GM12878 (cell line): ENCODE results near the gene ZNF444. TPM values are rescaled to one million over a fixed set of nuclear protein-coding genes. Genes with fewer than 3 reads are reported as not detected.

ENCODE experiments used
- ATF7 ChIP-seq: fragments of 450-650 bp; IDR thresholded peaks from 2 replicates; pipeline ENCODE4 v1.6.1; 2016; ENCODE audit warnings: low read depth, mild to moderate bottlenecking
- BHLHE40 ChIP-seq, 2 experiments: fragments of 450-650 bp in 1 of 2; IDR thresholded peaks; 2 replicates each; pipeline ENCODE4 v1.6.1; 2011 to 2017; ENCODE audit warnings: low read depth in 2 of 2, borderline replicate concordance in 1 of 2, improper control_type of control experiment in 1 of 2, low read length in 1 of 2, mild to moderate bottlenecking in 1 of 2
- CREB1 ChIP-seq: IDR thresholded peaks from 2 replicates; pipeline ENCODE4 v1.6.1; 2012; ENCODE audit warnings: low read depth, mild to moderate bottlenecking, inconsistent platforms
- FOXM1 ChIP-seq: IDR thresholded peaks from 2 replicates; pipeline ENCODE4 v1.6.1; 2012; ENCODE audit warnings: low read depth, mild to moderate bottlenecking, inconsistent platforms, low read length, moderate library complexity
- KLF5 ChIP-seq: fragments of 450-650 bp; IDR thresholded peaks from 2 replicates; pipeline ENCODE4 v1.6.1; 2014; ENCODE audit warnings: mild to moderate bottlenecking; ENCODE audit not compliant: partially characterized antibody
- MYC ChIP-seq: IDR thresholded peaks from 2 replicates; pipeline ENCODE4 v1.6.1; 2011; ENCODE audit warnings: mild to moderate bottlenecking, low read length, moderate library complexity, inconsistent platforms; ENCODE audit not compliant: insufficient read depth, insufficient replicate concordance, insufficient read length, severe bottlenecking
- NFYB ChIP-seq: IDR thresholded peaks from 2 replicates; pipeline ENCODE4 v1.6.1; 2011; ENCODE audit warnings: low read depth, mild to moderate bottlenecking, low read length, improper control_type of control experiment, moderate library complexity; ENCODE audit not compliant: insufficient read depth
- NR2C1 ChIP-seq: fragments of 450-650 bp; IDR thresholded peaks from 2 replicates; pipeline ENCODE4 v1.6.1; 2017; ENCODE audit warnings: antibody characterized with exemption, mild to moderate bottlenecking, moderate library complexity
- PML ChIP-seq: IDR thresholded peaks from 2 replicates; pipeline ENCODE4 v1.6.1; 2012; ENCODE audit warnings: low read length, inconsistent platforms
- POLR2A ChIP-seq: IDR thresholded peaks from 2 replicates; pipeline ENCODE4 v1.6.1; 2011; ENCODE audit warnings: low read depth, mild to moderate bottlenecking, low read length
- RELA ChIP-seq: fragments of 450-650 bp; IDR thresholded peaks from 2 replicates; pipeline ENCODE4 v1.8.0; 2014; ENCODE audit warnings: borderline replicate concordance; ENCODE audit not compliant: partially characterized antibody
- SP1 ChIP-seq: IDR thresholded peaks from one replicate; pipeline ENCODE4 v1.6.1; 2011; ENCODE audit warnings: low read depth, low read length
- SREBF1 ChIP-seq: IDR thresholded peaks from 2 replicates; pipeline ENCODE4 v1.6.1; 2012; ENCODE audit warnings: mild to moderate bottlenecking, low read length
- TBL1XR1 ChIP-seq: IDR thresholded peaks from 2 replicates; pipeline ENCODE4 v1.6.1; 2012; ENCODE audit warnings: low read depth, low read length, improper control_type of control experiment
- TCF12 ChIP-seq: IDR thresholded peaks from 2 replicates; pipeline ENCODE4 v1.6.1; 2011; ENCODE audit warnings: low read depth, mild to moderate bottlenecking, low read length
- ZNF24 ChIP-seq: fragments of 450-650 bp; IDR thresholded peaks from 2 replicates; pipeline ENCODE4 v1.6.1; 2017; ENCODE audit warnings: antibody characterized with exemption, mild to moderate bottlenecking
- ZZZ3 ChIP-seq: IDR thresholded peaks from 2 replicates; pipeline ENCODE4 v1.6.1; 2011; ENCODE audit warnings: low read depth; ENCODE audit not compliant: control insufficient read depth, insufficient read length
- polyA plus RNA-seq, 11 experiments: library from polyadenylated mRNA; depleted of rRNA in 4 of 11; unstranded in 6 of 11; stranded (reverse) in 5 of 11; fragments of >200 nt; fragmentation: Nextera tagmentation in 4 of 11; fragmentation: Illumina TruSeq in 1 of 11; extraction: Ambion mirVana in 4 of 11; extraction: Trizol in 1 of 11; gene quantifications; 1 replicate in 1 of 11; 2 replicates in 10 of 11; pipeline versions ENCODE4 v1.2.1 to v1.2.3, GENCODE V29; 2011 to 2016; ENCODE audit warnings: inconsistent platforms in 2 of 11, missing spikeins in 2 of 11, low read depth in 1 of 11
- total RNA-seq, 4 experiments: library from RNA; depleted of rRNA in 3 of 4; stranded (reverse); fragments of >200 nt in 3 of 4; fragmentation: Illumina TruSeq in 1 of 4; extraction: Trizol in 1 of 4; gene quantifications; 2 replicates each; pipeline versions ENCODE4 v1.2.1 to v1.2.3, GENCODE V29; 2013 to 2021
- TF ChIP-seq, protein P1 (sequence below): fragments of 450-650 bp; IDR thresholded peaks from 2 replicates; pipeline ENCODE4 v1.6.1; 2018; ENCODE audit warnings: borderline replicate concordance, mild to moderate bottlenecking; ENCODE audit not compliant: partially characterized antibody
- TF ChIP-seq, protein P2 (sequence below): IDR thresholded peaks from 2 replicates; pipeline ENCODE4 v1.6.1; 2012; ENCODE audit warnings: low read depth, low read length, improper control_type of control experiment
- TF ChIP-seq, protein P3 (sequence below): IDR thresholded peaks from 2 replicates; pipeline ENCODE4 v1.6.1; 2011; ENCODE audit warnings: low read depth, mild to moderate bottlenecking, low read length, moderate library complexity, borderline replicate concordance; ENCODE audit errors: extremely low read depth
- TF ChIP-seq, protein P4 (sequence below): fragments of 450-650 bp; IDR thresholded peaks from 2 replicates; pipeline ENCODE4 v1.6.1; 2017; ENCODE audit warnings: mild to moderate bottlenecking, moderate library complexity
- TF ChIP-seq, protein P5 (sequence below): fragments of 450-650 bp; IDR thresholded peaks from 2 replicates; pipeline ENCODE4 v1.6.1; 2014; ENCODE audit warnings: mild to moderate bottlenecking

Gene ZNF444
- total and polyA plus RNA-seq, 10 of the 15 experiments (the other 5 are each of a cell fraction or from before 2014, with no cell fraction given) = 0.45 to 28.2 (median 11.6) TPM

DNA sequence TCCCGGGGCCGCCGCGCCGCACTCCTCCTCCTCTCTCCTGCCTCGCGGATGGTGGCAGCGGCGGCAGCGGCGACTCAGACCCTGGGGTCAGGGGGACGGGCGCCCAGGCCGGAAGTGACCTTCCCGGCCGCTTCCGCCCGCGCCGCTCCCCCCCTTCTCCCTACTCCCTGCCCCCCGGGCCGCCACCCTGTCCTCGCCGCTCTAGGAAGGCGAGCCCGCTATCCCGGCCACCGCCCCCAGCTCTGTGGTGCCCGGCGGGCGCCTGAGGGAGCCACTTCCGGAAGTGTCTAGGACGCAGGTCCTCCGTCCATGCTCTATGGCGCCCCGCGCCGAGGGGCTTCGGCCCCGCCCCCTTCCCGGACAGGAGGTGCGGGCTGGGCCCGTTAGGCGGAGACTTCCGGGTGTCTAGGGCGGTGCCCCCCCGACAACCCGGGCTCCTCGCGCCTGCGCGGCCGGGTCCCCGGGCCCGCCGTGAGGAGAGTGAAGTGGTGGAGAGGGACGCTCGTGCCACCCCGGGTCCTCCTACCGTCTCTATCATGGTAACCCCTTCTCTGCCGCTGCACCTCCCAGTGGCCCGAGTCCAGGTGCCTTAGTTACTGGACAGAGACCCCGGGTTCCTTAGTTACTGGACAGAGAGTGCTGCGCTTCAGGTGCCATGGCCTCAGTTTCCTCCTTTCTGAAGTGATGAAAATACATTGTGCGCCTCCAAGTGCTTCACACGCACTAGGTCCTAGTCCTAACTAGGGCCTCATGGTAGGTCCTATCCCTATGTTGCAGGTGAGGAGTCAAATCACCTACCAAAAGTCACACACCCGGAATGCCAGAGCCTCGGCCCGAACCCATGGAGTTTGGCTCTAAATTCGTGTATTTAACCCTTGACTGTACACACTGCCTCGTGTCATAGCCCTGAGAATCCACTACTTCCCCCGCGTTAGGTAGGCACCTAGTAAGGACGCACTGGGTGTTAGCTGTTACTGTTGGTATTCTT lies 19.6 kb upstream of the ZNF444 start, which contains the start of gene ZNF787 (continued):
- TF ChIP-seq, protein P1, sequence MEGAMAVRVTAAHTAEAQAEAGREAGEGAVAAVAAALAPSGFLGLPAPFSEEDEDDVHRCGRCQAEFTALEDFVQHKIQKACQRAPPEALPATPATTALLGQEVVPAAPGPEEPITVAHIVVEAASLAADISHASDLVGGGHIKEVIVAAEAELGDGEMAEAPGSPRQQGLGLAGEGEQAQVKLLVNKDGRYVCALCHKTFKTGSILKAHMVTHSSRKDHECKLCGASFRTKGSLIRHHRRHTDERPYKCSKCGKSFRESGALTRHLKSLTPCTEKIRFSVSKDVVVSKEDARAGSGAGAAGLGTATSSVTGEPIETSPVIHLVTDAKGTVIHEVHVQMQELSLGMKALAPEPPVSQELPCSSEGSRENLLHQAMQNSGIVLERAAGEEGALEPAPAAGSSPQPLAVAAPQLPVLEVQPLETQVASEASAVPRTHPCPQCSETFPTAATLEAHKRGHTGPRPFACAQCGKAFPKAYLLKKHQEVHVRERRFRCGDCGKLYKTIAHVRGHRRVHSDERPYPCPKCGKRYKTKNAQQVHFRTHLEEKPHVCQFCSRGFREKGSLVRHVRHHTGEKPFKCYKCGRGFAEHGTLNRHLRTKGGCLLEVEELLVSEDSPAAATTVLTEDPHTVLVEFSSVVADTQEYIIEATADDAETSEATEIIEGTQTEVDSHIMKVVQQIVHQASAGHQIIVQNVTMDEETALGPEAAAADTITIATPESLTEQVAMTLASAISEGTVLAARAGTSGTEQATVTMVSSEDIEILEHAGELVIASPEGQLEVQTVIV = peak; percentile 83
- TF ChIP-seq RELA (peak; percentile 45), TBL1XR1 (no peak), ZZZ3 (no peak), FOXM1 (no peak), NR2C1 (peak; percentile 93), SP1 (no peak), NFYB (no peak), CREB1 (peak; percentile 54; the same call in 1 of the 2 replicates), KLF5 (peak; percentile 28), TCF12 (no peak), SREBF1 (no peak), PML (no peak), BHLHE40 (IDR thresholded peaks at IDR 0.05; ENCODE audit: borderline replicate concordance in 1 of 2, low read depth in 2 of 2, low read length in 1 of 2) (peak; percentile 31 to 64; a peak in 2 of 4 replicates), ZNF24 (no peak), POLR2A (peak; percentile 75), ATF7 (0 out of 2 replicates have a peak, but pooled peaks have one; percentile 8), MYC (peak; percentile 11)
- TF ChIP-seq, protein P2, sequence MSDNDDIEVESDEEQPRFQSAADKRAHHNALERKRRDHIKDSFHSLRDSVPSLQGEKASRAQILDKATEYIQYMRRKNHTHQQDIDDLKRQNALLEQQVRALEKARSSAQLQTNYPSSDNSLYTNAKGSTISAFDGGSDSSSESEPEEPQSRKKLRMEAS = no peak
- TF ChIP-seq, protein P3, sequence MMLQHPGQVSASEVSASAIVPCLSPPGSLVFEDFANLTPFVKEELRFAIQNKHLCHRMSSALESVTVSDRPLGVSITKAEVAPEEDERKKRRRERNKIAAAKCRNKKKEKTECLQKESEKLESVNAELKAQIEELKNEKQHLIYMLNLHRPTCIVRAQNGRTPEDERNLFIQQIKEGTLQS = no peak
- TF ChIP-seq, protein P4, sequence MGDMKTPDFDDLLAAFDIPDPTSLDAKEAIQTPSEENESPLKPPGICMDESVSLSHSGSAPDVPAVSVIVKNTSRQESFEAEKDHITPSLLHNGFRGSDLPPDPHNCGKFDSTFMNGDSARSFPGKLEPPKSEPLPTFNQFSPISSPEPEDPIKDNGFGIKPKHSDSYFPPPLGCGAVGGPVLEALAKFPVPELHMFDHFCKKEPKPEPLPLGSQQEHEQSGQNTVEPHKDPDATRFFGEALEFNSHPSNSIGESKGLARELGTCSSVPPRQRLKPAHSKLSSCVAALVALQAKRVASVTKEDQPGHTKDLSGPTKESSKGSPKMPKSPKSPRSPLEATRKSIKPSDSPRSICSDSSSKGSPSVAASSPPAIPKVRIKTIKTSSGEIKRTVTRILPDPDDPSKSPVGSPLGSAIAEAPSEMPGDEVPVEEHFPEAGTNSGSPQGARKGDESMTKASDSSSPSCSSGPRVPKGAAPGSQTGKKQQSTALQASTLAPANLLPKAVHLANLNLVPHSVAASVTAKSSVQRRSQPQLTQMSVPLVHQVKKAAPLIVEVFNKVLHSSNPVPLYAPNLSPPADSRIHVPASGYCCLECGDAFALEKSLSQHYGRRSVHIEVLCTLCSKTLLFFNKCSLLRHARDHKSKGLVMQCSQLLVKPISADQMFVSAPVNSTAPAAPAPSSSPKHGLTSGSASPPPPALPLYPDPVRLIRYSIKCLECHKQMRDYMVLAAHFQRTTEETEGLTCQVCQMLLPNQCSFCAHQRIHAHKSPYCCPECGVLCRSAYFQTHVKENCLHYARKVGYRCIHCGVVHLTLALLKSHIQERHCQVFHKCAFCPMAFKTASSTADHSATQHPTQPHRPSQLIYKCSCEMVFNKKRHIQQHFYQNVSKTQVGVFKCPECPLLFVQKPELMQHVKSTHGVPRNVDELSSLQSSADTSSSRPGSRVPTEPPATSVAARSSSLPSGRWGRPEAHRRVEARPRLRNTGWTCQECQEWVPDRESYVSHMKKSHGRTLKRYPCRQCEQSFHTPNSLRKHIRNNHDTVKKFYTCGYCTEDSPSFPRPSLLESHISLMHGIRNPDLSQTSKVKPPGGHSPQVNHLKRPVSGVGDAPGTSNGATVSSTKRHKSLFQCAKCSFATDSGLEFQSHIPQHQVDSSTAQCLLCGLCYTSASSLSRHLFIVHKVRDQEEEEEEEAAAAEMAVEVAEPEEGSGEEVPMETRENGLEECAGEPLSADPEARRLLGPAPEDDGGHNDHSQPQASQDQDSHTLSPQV = no peak
- TF ChIP-seq, protein P5, sequence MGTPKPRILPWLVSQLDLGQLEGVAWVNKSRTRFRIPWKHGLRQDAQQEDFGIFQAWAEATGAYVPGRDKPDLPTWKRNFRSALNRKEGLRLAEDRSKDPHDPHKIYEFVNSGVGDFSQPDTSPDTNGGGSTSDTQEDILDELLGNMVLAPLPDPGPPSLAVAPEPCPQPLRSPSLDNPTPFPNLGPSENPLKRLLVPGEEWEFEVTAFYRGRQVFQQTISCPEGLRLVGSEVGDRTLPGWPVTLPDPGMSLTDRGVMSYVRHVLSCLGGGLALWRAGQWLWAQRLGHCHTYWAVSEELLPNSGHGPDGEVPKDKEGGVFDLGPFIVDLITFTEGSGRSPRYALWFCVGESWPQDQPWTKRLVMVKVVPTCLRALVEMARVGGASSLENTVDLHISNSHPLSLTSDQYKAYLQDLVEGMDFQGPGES = no peak
